HG03432 (cell line): ENCODE measurements around the gene CDK6.

Experiments used
- ATAC-seq: cut with Tn5 transposase; IDR thresholded peaks from one replicate; pipeline ENCODE4 v1.9.1; 2021; ENCODE audit warnings: mild to moderate bottlenecking, moderate library complexity; ENCODE audit not compliant: unreplicated experiment

CDK6 gene

GRCh38 chr7:92685136-92686042 lies 151.0 kb downstream of the CDK6 start:
- no peak for ATAC-seq

- ATAC-seq, result no peak
These were observed 152.1 kb downstream of the CDK6 start for GRCh38 chr7:92684274-92684673.

GRCh38 chr7:92682903-92683539 lies 153.4 kb downstream of the CDK6 start:
- ATAC-seq, result no peak

GRCh38 chr7:92682330-92682729 lies 154.0 kb downstream of the CDK6 start:
- no peak for ATAC-seq

GRCh38 chr7:92681633-92682032 lies 154.7 kb downstream of the CDK6 start:
- ATAC-seq, result no peak

GRCh38 chr7:92680442-92680841 lies 155.9 kb downstream of the CDK6 start:
- ATAC-seq, result no peak

- no peak for ATAC-seq
These were observed 158.0 kb downstream of the CDK6 start for GRCh38 chr7:92678291-92678920.

GRCh38 chr7:92674379-92674778 lies 162.0 kb downstream of the CDK6 start:
- peak; percentile 59 for ATAC-seq

- no peak for ATAC-seq
These were observed 164.7 kb downstream of the CDK6 start for GRCh38 chr7:92671505-92672169.

- ATAC-seq, result no peak
These were observed 166.0 kb downstream of the CDK6 start for GRCh38 chr7:92670204-92670851.

- ATAC-seq, result no peak
These were observed 166.7 kb downstream of the CDK6 start for GRCh38 chr7:92669616-92670165.

GRCh38 chr7:92668564-92668963 lies 167.8 kb downstream of the CDK6 start:
- ATAC-seq, result no peak

GRCh38 chr7:92667816-92668535 lies 168.4 kb downstream of the CDK6 start:
- ATAC-seq, result no peak

- no peak for ATAC-seq
These were observed 170.4 kb downstream of the CDK6 start for GRCh38 chr7:92665926-92666325.

- no peak for ATAC-seq
These were observed 174.7 kb downstream of the CDK6 start for GRCh38 chr7:92661651-92662050.

- no peak for ATAC-seq
These were observed 177.7 kb downstream of the CDK6 start for GRCh38 chr7:92658671-92659070.

GRCh38 chr7:92657391-92657790 lies 179.0 kb downstream of the CDK6 start:
- no peak for ATAC-seq

GRCh38 chr7:92656121-92656520 lies 180.3 kb downstream of the CDK6 start:
- ATAC-seq, result no peak

GRCh38 chr7:92655346-92655884 lies 181.0 kb downstream of the CDK6 start:
- ATAC-seq, result no peak

- ATAC-seq, result no peak
These were observed 183.2 kb downstream of the CDK6 start for GRCh38 chr7:92653136-92653535.
